GM21381 (cell line): ENCODE data around the gene CEMP1.
"Not testable (repeated sequence)": the region's sequence is repeated elsewhere in the genome, so short reads cannot be mapped to it uniquely, and the experiment has no call there.

Experiments used
- ATAC-seq: cut with Tn5 transposase; IDR thresholded peaks from one replicate; pipeline ENCODE4 v1.9.1; 2021; ENCODE audit warnings: mild to moderate bottlenecking, moderate library complexity; ENCODE audit not compliant: unreplicated experiment

Gene CEMP1, protein sequence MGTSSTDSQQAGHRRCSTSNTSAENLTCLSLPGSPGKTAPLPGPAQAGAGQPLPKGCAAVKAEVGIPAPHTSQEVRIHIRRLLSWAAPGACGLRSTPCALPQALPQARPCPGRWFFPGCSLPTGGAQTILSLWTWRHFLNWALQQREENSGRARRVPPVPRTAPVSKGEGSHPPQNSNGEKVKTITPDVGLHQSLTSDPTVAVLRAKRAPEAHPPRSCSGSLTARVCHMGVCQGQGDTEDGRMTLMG

DNA sequence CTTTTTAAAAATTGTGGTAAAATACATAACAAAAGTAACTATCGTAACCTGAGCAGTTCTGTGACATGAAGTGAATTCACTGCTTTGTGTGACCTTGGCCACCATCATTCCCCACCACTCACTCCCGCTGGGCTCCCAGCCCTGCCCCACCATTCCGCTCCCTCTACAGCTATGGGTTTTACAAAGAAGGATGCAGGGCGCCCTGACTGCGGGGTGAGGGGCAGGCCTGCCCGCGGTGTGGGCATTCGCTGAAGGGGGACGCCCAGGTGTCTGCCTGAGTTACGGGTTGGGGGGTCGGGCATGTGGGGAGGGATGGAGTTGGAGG lies at the start of gene CEMP1:
CEMP1 (minus strand) TSS at position 38 of the 325 bp plus-strand sequence. CDS start 335 bp downstream, outside the sequence.
- no peak for ATAC-seq

DNA sequence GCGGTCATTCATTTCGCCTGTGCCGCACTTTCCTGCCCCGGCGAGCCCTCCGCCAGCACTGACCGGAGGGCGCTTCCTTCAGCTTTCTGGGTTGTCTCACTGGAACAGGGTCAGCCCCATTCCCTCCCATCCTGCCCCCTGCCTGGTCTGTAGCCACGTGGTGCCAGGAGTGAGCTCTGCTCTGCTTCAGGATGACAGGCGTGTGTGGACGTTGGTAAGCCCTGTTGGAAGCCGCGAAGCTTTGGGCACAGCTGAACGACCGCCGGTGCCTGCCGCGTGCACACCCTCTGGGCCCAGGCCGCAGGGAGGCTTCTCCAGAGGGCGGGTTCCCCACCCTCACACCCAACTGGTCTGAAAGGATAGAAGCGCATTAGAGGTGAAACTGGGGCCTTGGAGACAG lies 49.6 kb upstream of the CEMP1 start:
- not testable (repeated sequence) for ATAC-seq

- not testable (repeated sequence) for ATAC-seq
These were observed 48.9 kb upstream of the CEMP1 start for GRCh38 chr16:2580143-2580542.

GRCh38 chr16:2578905-2579304 lies 47.7 kb upstream of the CEMP1 start:
- ATAC-seq: not testable (repeated sequence)

DNA sequence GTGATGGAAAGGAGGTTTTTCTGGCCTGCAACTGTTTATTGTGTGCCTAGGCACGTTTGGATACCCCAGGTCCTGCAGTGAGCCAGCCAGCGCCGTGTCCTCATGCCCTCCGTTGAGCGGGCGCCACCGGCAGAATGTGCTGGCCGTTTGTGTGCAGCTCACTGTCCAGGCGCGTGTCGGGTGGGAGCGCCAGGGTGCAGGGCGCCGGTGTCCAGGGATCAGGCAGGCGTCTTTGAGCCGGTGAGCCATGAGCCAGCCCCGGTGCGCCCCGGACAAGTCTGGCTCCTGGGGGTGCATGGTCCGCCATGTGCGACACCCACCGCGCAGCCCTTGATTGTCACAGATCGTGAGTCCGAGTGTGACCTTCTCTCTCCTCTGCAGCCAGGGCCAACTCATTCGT lies 45.8 kb upstream of the CEMP1 start:
- ATAC-seq: not testable (repeated sequence)

- ATAC-seq: not testable (repeated sequence)
These were observed 44.6 kb upstream of the CEMP1 start for GRCh38 chr16:2575839-2576238.

DNA sequence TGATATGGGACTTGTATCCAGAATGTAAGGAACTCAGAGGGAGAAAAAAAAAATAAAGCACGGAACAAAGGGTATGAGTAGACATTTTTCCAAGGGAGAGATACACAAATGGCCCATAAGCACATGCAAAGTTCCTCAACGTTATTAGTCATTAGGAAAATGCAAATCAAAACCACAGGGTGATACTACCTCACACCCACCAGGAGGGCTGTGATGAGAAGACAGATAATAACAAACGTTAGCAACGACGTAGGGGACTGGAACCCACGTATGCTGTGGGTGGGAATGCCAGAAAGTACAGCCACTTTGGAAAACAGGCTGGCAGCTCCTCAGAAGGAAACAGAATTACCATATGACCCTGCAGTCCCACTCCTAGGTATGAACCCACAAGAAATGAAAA lies 41.5 kb upstream of the CEMP1 start:
- not testable (repeated sequence) for ATAC-seq

DNA sequence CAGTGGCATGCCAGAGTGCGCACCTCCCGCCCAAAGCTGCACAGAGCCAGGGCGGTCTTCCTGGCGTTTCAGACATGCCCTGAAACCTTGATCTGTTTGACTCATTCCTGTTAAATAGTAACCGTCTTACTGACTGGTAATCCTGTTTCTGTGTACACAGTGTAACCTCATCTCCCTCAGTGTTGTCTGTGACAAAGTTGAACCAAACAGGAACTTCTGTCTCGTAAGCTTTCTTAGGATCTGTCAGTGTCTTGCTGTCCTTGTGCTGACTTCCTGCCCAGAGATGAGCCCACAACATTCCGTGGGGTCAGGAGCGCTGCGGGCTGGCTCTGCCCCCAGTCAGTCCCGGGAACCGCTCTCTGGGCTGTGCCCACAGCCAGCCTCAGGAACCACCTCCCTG lies 37.4 kb upstream of the CEMP1 start:
- not testable (repeated sequence) for ATAC-seq

DNA sequence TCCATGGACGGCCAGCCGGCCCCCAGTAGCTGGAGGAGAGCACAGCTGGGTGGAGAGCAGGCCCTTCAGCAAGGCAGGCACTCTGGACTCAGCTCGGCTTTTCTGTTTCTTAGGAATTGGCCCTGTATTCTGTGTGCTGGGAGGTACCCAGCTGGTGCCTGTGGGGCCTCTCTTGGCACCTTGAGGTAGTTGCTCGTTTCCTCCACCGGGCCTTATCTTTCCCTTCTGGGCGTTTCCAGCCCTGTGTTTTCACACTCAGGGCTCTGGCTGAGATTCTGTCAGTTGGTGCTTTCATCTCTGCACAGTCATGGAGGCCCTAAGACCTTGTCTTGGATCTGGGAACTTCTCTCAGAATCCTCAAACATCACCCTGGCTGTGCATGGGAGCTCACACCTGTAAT lies 36.3 kb upstream of the CEMP1 start:
- not testable (repeated sequence) for ATAC-seq

GRCh38 chr16:2560798-2561133 lies 29.6 kb upstream of the CEMP1 start:
- ATAC-seq: not testable (repeated sequence)

GRCh38 chr16:2560131-2560797 lies 29.1 kb upstream of the CEMP1 start:
- not testable (repeated sequence) for ATAC-seq

DNA sequence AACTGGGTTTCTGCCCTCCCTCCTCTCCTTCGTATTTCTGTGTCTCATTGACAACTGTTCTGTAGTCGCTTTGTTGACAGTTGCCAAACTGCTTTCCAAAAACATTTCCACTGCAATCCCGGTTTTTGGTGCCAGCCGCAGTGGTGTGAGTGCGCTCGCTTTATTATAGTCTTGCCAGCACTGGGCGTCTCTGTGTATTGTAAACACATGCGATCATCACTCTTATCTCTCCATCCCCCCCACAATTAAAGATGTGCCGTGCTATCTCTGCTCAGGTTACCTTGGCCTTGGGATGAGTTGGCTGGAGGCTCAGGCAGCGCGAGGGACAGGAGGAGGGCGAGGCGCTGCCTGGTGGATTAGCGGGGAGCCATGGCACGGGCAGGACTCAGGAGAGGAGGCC lies 25.9 kb upstream of the CEMP1 start:
- ATAC-seq: not testable (repeated sequence)

GRCh38 chr16:2554709-2555425 lies 23.7 kb upstream of the CEMP1 start:
- not testable (repeated sequence) for ATAC-seq

- ATAC-seq: not testable (repeated sequence)
These were observed 20.2 kb upstream of the CEMP1 start for GRCh38 chr16:2551420-2551889.

- not testable (repeated sequence) for ATAC-seq
These were observed 19.2 kb upstream of the CEMP1 start for GRCh38 chr16:2550283-2550878.

- ATAC-seq: not testable (repeated sequence)
These were observed 12.6 kb upstream of the CEMP1 start for GRCh38 chr16:2543771-2544170.

DNA sequence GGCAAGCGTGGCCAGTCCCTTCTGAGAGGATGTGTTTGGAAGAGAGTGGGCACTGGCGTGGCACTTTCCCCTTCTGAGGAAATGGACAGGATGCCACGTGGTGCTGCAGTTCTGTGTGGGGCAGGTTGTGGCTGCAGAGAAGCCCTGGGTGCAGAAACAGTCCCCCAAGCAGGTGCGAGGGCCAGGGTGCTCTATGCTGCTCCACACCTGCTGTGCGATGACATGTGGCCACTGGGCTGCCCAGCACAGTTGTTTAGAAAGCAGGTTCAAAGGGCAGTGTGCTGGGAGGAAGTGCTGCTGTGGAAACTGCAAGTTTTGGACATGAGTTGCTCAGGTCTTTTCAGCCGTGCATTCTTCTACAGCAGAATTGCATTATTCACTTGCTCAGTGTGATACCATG lies 10.2 kb upstream of the CEMP1 start:
- ATAC-seq: not testable (repeated sequence)

GRCh38 chr16:2540912-2541311 lies 9.7 kb upstream of the CEMP1 start:
- not testable (repeated sequence) for ATAC-seq

- not testable (repeated sequence) for ATAC-seq
These were observed 8.7 kb upstream of the CEMP1 start for GRCh38 chr16:2539845-2540458.

GRCh38 chr16:2539192-2539844 lies 8.1 kb upstream of the CEMP1 start:
- not testable (repeated sequence) for ATAC-seq
